GM19463 (cell line): ENCODE measurements around the gene MYCL.

ENCODE experiments used
- ATAC-seq: cut with Tn5 transposase; IDR thresholded peaks from one replicate; pipeline ENCODE4 v1.9.1; 2021; ENCODE audit warnings: mild to moderate bottlenecking, moderate library complexity; ENCODE audit not compliant: unreplicated experiment

Gene MYCL, protein sequence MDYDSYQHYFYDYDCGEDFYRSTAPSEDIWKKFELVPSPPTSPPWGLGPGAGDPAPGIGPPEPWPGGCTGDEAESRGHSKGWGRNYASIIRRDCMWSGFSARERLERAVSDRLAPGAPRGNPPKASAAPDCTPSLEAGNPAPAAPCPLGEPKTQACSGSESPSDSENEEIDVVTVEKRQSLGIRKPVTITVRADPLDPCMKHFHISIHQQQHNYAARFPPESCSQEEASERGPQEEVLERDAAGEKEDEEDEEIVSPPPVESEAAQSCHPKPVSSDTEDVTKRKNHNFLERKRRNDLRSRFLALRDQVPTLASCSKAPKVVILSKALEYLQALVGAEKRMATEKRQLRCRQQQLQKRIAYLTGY

GRCh38 chr1:39901714-39902459 is at the start of gene MYCL:
TSS of gene MYCL (minus strand) at chr1:39901917. CDS start at chr1:39901434, 483 bp downstream.
- ATAC-seq = peak; percentile 68

DNA sequence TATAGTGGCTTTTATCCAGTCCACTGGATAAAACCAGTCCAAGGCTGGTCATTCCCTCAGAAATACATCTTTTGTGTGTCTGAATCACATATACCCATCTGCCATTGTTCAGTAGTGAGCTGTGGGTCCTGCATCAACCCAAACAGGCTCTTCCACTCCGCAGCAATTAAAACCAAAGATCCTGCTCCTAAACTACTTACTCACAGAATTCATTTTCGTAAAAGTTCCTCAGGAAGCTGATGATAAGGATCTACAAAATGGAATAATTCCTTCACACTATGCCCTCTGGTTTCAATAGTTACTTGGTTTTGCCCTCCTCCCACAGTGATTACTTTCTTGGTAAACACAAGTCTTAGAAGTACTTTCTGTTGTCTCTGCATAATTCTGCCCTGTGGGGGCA is 48.2 kb upstream of the MYCL start:
- no peak for ATAC-seq

DNA sequence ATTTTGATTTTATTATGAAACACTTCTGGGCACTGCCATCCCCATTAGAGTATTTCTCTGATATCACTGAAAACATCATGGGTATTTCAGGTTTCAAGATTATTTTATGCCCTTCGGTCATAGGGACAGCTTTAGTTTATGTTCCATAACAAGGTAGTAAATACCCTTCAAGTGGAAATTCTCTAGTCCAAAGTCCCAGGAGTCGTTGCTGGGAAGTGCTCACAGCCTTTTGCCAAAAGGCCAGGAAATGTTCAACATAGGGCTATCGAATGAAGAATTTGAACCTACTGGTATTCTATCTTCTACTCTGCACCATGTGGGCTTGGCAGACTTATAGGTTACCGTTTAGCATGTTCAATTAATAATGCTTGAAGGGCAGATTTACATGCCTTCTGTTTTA is 45.5 kb upstream of the MYCL start:
- ATAC-seq = no peak

DNA sequence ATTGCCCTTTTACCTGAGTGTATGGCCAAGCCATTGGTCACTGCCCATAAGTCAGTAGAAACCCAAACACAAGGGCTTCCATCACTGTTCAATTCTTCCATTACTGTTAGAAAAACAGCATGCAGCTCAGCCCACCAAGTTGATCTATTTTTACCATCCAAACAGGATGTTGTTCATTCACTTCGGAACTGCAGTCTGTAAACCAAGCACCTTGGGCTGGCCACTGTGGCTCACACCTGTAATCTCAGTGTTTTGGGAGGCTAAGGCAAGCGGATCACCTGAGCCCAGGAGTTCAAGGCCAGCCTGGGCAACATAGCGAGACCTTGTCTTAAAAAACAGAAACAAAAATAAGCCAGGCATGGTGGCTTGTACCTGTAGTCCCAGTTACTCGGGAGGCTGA is 44.5 kb upstream of the MYCL start:
- no peak for ATAC-seq

GRCh38 chr1:39944410-39945112 is 42.8 kb upstream of the MYCL start:
- no peak for ATAC-seq

GRCh38 chr1:39943471-39944290 is 42.0 kb upstream of the MYCL start:
- no peak for ATAC-seq

- no peak for ATAC-seq
Observed at GRCh38 chr1:39940980-39941871, 39.5 kb upstream of the MYCL start.

GRCh38 chr1:39940253-39940652 is 38.5 kb upstream of the MYCL start:
- no peak for ATAC-seq

DNA sequence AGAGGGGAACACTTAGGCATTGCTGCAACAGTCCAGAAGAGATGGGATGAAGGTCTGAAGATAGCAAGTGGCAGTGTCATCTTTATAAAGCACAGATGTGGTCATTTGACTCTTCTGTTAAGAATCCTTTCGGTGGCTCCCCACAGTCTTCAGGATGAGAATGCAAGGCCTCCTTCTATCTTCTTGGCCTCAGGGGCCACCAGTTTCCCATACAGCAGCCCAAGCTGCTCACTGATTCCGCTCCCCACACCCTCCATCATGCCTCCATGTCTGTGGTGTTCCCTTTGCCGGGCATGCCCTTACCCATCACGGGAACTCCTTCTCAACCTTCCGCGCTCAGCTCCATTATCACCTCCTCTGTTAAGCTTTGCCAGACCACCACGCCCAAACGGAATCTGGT is 37.1 kb upstream of the MYCL start:
- no peak for ATAC-seq

DNA sequence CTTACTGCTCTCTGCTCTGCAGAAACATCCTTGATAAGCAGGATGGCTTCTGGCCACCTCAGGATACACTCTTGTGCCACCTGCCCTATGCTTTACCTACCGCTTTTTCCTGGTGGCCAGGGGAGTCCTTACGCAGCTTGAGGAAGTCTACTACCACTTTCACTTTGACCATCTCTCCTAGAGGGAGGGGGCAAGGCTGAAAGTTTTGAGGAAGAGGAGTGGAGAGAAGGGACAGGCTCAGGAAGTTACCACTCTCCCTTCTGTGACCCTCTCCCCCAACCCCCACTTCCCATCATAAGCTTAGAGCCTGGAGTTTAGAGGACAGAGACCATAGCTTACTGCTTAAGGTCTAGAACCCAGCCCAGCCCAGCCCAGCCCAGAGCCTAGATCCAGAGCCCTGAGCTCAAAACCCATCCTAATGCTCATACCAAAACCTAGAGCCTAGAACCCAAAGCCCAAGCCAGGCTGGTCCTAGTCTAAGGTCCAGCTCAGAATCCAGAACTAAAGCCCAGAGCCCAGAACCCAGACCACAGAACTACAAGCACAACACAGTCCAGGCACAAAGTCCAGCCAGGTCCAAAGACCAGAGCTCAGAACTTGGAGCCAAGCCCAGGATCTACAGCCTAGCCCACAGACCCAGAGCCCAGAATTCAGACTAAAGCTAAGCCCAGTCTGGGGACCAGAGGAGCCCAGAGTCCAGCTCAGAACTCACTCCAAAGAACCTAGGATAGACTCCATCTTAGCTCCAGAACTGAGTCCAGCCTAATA is 35.2 kb upstream of the MYCL start:
- ATAC-seq = no peak

- no peak for ATAC-seq
Observed at GRCh38 chr1:39933956-39934941, 32.5 kb upstream of the MYCL start.

DNA sequence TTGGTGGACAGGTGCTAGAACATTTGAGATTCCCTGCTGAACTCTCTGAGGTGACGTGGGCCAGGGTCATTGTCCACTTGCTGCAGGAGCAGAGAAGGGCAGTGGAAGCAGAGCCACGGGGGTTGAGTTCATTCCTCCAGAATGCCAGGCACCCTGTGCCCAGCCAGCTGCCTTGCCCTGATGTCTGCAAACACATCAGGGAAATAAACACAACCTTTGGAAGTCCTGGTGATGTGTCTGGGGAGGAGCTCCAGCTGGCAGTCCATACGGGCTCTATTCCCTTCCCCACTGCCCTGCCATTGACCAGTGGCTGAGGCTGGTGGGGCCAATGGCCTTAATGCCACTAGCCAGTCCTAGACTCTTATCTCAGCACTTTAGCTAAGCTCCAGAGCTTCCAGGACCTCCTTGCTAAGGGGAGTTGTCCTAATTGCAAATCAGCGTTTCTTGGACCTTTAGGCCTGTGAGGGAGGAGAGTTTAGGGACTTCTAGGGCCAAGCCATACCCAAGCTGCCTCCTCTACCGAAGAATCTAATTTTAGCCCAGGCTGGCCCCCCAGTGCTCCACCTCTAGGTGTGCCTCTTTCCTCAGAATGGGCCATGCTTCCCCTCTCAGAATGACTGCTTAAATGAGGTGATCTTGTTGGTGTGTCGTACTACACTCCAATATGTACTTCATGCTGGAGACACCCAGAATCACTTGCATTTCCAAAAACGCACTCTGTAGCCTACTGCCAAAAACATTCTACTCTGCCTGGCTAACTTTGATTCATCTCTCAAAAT is 27.3 kb upstream of the MYCL start:
- ATAC-seq = no peak

GRCh38 chr1:39927538-39927937 is 25.8 kb upstream of the MYCL start:
- no peak for ATAC-seq

- ATAC-seq = no peak
Observed at GRCh38 chr1:39926820-39927219, 25.1 kb upstream of the MYCL start.

- no peak for ATAC-seq
Observed at GRCh38 chr1:39926343-39926793, 24.7 kb upstream of the MYCL start.

GRCh38 chr1:39925721-39926342 is 24.1 kb upstream of the MYCL start:
- no peak for ATAC-seq

- ATAC-seq = no peak
Observed at GRCh38 chr1:39922251-39922688, 20.6 kb upstream of the MYCL start.
